IMR-90 (cell line): ENCODE measurements around the gene JAKMIP1. TPM values are rescaled to one million over a fixed set of nuclear protein-coding genes. Genes with fewer than 3 reads are reported as not detected.

Experiments
- ATAC-seq: fragments of 200-7000 bp; cut with Tn5 transposase; 2 replicates; pipeline ENCODE4 v1.9.1; 2020; ENCODE audit warnings: low read depth, mild to moderate bottlenecking, moderate library complexity
- BruUV-seq: library from RNA; stranded (reverse); fragments of 400-500 nt; replicated peaks from 2 replicates; lab custom pipeline; 2021; lab: Mats Ljungman, UMichigan
- CTCF ChIA-PET: fragments of 300-600 bp; formaldehyde crosslinking; extraction: SDS; loops from one replicate; lab custom pipeline; 2021; ENCODE audit warnings: antibody characterized with exemption; lab: Yijun Ruan, JAX
- POLR2A ChIA-PET: fragments of 300-600 bp; sonication (Branson Sonifier 250); formaldehyde crosslinking; loops from one replicate; lab custom pipeline; 2022; ENCODE audit warnings: antibody characterized with exemption; ENCODE audit not compliant: unreplicated experiment; lab: Charles Lee
- DNase-seq: peaks from one replicate; pipeline ENCODE4 v3.0.0; 2013
- H2AFZ ChIP-seq: replicated peaks from 2 replicates; pipeline ENCODE3; 2013; ENCODE audit warnings: low read length, mild to moderate bottlenecking; ENCODE audit not compliant: poor library complexity
- H2AK5ac ChIP-seq: 2 replicates; pipeline ENCODE4 v1.6.1; 2013; ENCODE audit warnings: low read depth, low read length, inconsistent platforms
- H2AK9ac ChIP-seq: replicated peaks from 2 replicates; pipeline ENCODE3; 2013; ENCODE audit warnings: mild to moderate bottlenecking, low read depth, low read length, moderate library complexity; ENCODE audit not compliant: poor library complexity
- H2BK120ac ChIP-seq: 2 replicates; pipeline ENCODE4 v1.6.1; 2013; ENCODE audit warnings: low read depth, low read length, inconsistent platforms
- H2BK15ac ChIP-seq: 3 replicates; pipeline ENCODE4 v1.6.1; 2013; ENCODE audit warnings: low read depth, low read length, inconsistent platforms
- H2BK20ac ChIP-seq: 2 replicates; pipeline ENCODE4 v1.6.1; 2013; ENCODE audit warnings: low read depth, mild to moderate bottlenecking, inconsistent platforms, low read length, moderate library complexity
- H2BK5ac ChIP-seq: 2 replicates; pipeline ENCODE4 v1.6.1; 2013; ENCODE audit warnings: mild to moderate bottlenecking, low read depth, low read length, inconsistent platforms; ENCODE audit not compliant: poor library complexity, severe bottlenecking
- H3K14ac ChIP-seq: replicated peaks from 2 replicates; pipeline ENCODE4 v1.6.1; 2013; ENCODE audit warnings: low read depth, low read length, inconsistent platforms
- H3K18ac ChIP-seq: 2 replicates; pipeline ENCODE4 v1.6.1; 2013; ENCODE audit warnings: low read depth, low read length, control low read depth
- H3K23ac ChIP-seq: 2 replicates; pipeline ENCODE4 v1.6.1; 2013; ENCODE audit warnings: low read depth, low read length, inconsistent platforms
- H3K27ac ChIP-seq: 2 replicates; pipeline ENCODE4 v1.5.1; 2013; ENCODE audit warnings: mild to moderate bottlenecking, control low read depth, low read length; ENCODE audit not compliant: insufficient read depth
- H3K27me3 ChIP-seq: 2 replicates; pipeline ENCODE4 v1.6.1; 2013; ENCODE audit warnings: low read length; ENCODE audit not compliant: control insufficient read depth, insufficient read depth
- H3K36me3 ChIP-seq: 2 replicates; pipeline ENCODE4 v1.6.1; 2013; ENCODE audit warnings: low read length, mixed read lengths; ENCODE audit not compliant: control insufficient read depth, insufficient read depth
- H3K4ac ChIP-seq: 2 replicates; pipeline ENCODE4 v1.6.1; 2013; ENCODE audit warnings: low read depth, low read length, inconsistent platforms
- H3K4me1 ChIP-seq: 2 replicates; pipeline ENCODE4 v1.6.1; 2013; ENCODE audit warnings: low read length, mixed read lengths; ENCODE audit not compliant: control insufficient read depth, insufficient read depth
- H3K4me2 ChIP-seq: 2 replicates; pipeline ENCODE4 v1.6.1; 2013; ENCODE audit warnings: low read depth, mild to moderate bottlenecking, control low read depth, low read length, moderate library complexity
- H3K4me3 ChIP-seq: 2 replicates; pipeline ENCODE4 v1.5.1; 2013; ENCODE audit warnings: low read depth, mild to moderate bottlenecking, control low read depth, low read length, moderate library complexity; ENCODE audit not compliant: insufficient read depth
- H3K56ac ChIP-seq: 2 replicates; pipeline ENCODE4 v1.6.1; 2013; ENCODE audit warnings: low read length, inconsistent platforms; ENCODE audit not compliant: insufficient read depth; ENCODE audit errors: extremely low read depth
- H3K79me1 ChIP-seq, 2 experiments: 2 replicates each; pipeline ENCODE4 v1.6.1; 2013; ENCODE audit warnings: low read length in 2 of 2, inconsistent platforms in 1 of 2, low read depth in 1 of 2
- H3K9ac ChIP-seq: 2 replicates; pipeline ENCODE4 v1.6.1; 2013; ENCODE audit warnings: low read depth, low read length, control low read depth
- H3K9me1 ChIP-seq: 2 replicates; pipeline ENCODE4 v1.6.1; 2013; ENCODE audit warnings: low read length, inconsistent platforms; ENCODE audit not compliant: insufficient read depth
- H3K9me3 ChIP-seq: 2 replicates; pipeline ENCODE4 v1.6.1; 2013; ENCODE audit warnings: low read length; ENCODE audit not compliant: control insufficient read depth, insufficient read depth
- H4K20me1 ChIP-seq: 2 replicates; pipeline ENCODE4 v1.6.1; 2013; ENCODE audit warnings: low read length, inconsistent platforms; ENCODE audit not compliant: insufficient read depth
- H4K5ac ChIP-seq: 2 replicates; pipeline ENCODE4 v1.6.1; 2013; ENCODE audit warnings: mild to moderate bottlenecking, low read depth, low read length, control low read depth
- H4K8ac ChIP-seq, 2 experiments: 2 replicates each; pipeline ENCODE4 v1.6.1; 2013; ENCODE audit warnings: low read depth in 2 of 2, low read length in 2 of 2, control low read depth in 1 of 2, inconsistent platforms in 1 of 2
- H4K91ac ChIP-seq: 2 replicates; pipeline ENCODE4 v1.6.1; 2013; ENCODE audit warnings: low read depth, low read length, inconsistent platforms; ENCODE audit not compliant: insufficient read depth
- BHLHE40 ChIP-seq: fragments of 150-350 bp; IDR thresholded peaks from 2 replicates; pipeline ENCODE4 v1.6.1; 2016; ENCODE audit warnings: mild to moderate bottlenecking, low read depth, low read length
- CEBPB ChIP-seq: IDR thresholded peaks from 2 replicates; pipeline ENCODE4 v1.6.1; 2012; ENCODE audit warnings: low read depth, low read length, improper control_type of control experiment
- CTCF ChIP-seq: conservative IDR thresholded peaks from 2 replicates; pipeline ENCODE4 v1.5.1; 2012; ENCODE audit warnings: mild to moderate bottlenecking, low read depth, low read length, improper control_type of control experiment
- ELK1 ChIP-seq: fragments of 150-350 bp; IDR thresholded peaks from 2 replicates; pipeline ENCODE4 v1.6.1; 2016; ENCODE audit warnings: low read depth, mild to moderate bottlenecking, low read length, moderate library complexity, borderline replicate concordance
- FOS ChIP-seq: fragments of 150-350 bp; IDR thresholded peaks from 2 replicates; pipeline ENCODE4 v1.6.1; 2016; ENCODE audit warnings: low read depth, low read length
- MXI1 ChIP-seq: IDR thresholded peaks from 2 replicates; pipeline ENCODE4 v1.6.1; 2012; ENCODE audit warnings: low read depth, mild to moderate bottlenecking, low read length, moderate library complexity, borderline replicate concordance
- NFE2L2 ChIP-seq: fragments of 150-350 bp; IDR thresholded peaks from 2 replicates; pipeline ENCODE4 v1.6.1; 2016; ENCODE audit warnings: low read depth, mild to moderate bottlenecking, low read length
- POLR2A ChIP-seq: IDR thresholded peaks from 2 replicates; pipeline ENCODE4 v1.6.1; 2012; ENCODE audit warnings: mild to moderate bottlenecking, low read depth, low read length
- RAD21 ChIP-seq: IDR thresholded peaks from 2 replicates; pipeline ENCODE4 v1.6.1; 2012; ENCODE audit warnings: low read length, improper control_type of control experiment
- RFX5 ChIP-seq: IDR thresholded peaks from 2 replicates; pipeline ENCODE4 v1.8.0; 2012; ENCODE audit warnings: low read depth, mild to moderate bottlenecking, low read length, moderate library complexity
- WGBS, 2 experiments: methylation state at CpG; one replicate each; pipeline versions ENCODE4 v1.1.5 to v1.1.7; 2013; ENCODE audit warnings: missing lambda C conversion rate in 2 of 2; ENCODE audit not compliant: insufficient read length in 1 of 2; ENCODE audit errors: extremely low coverage in 2 of 2; 5-methylcytosine and 5-hydroxymethylcytosine counted together
- dilution Hi-C: fragments of 300-500 bp; cut with HindIII; formaldehyde crosslinking; loops from one replicate; pipeline ENCODE4 v1.14.3; 2018; ENCODE audit warnings: low sequenced_read_pairs; ENCODE audit not compliant: unreplicated experiment
- in situ Hi-C: fragments of 300-500 bp; cut with MboI; formaldehyde crosslinking; loops from 3 replicates; pipeline ENCODE4 v1.14.3; 2019; ENCODE audit warnings: low sequenced_read_pairs, inconsistent platforms, mixed read lengths
- intact Hi-C: fragments of 100-400 bp; cut with micrococcal nuclease; formaldehyde crosslinking; loops from 2 replicates; pipeline ENCODE4 v1.10.0; 2022
- polyA plus RNA-seq, 3 experiments: library from polyadenylated mRNA; depleted of rRNA; stranded (reverse); fragments of >200 nt; gene quantifications; 2 replicates each; pipeline ENCODE4 v1.2.3, GENCODE V29; 2012; ENCODE audit warnings: low replicate concordance in 1 of 3
- total RNA-seq: library from RNA; depleted of rRNA; stranded (reverse); fragments of >200 nt; gene quantifications from 2 replicates; pipeline ENCODE4 v1.2.3, GENCODE V29; 2012

Gene JAKMIP1
- total and polyA plus RNA-seq, 2 of the 4 experiments (the other 2 are of a cell fraction), result not detected

DNA sequence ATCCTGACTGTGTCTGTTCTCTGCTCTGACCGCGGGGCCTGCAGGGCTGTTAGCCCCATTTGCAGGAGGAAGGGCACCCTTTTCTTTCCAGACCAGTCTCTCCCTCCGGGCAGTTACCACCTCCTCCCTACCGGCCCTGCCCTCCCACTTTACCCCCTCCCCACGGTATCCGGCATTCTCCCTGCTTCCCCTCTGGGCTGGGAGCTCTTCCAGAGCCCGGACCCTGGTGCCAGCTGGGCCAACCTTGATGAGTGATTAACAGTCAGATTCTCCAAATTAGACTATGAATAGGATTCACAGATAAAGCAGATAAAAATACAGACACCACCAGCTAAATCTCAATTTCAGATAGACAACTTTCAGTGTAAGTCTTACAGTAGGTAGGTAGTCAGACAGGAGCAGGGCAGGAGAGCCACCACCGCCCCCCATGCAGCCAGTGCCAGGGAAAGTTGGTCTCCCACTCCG lies 45.9 kb upstream of the JAKMIP1 start:
- in situ Hi-C loops, result no loop called here
- no peak overlapping the region for H2BK20ac ChIP-seq
- no peaks in the 10 kb centered on the region for H3K79me1 ChIP-seq
- H4K5ac ChIP-seq, result no peak overlapping the region
- dilution Hi-C loops, result no loop called here
- peak overlapping the region; percentile 47 for H2AFZ ChIP-seq
- H3K4me3 ChIP-seq, result no peak overlapping the region
- H3K27me3 ChIP-seq, result peaks cover 28% of the 10 kb centered on the region
- no peak overlapping the region for H2BK5ac ChIP-seq
- H2AK5ac ChIP-seq, result no peak overlapping the region
- ChIA-PET POLR2A (no interaction called here), CTCF (interaction anchor here (0.9 kb wide), 1 partner anchor 81 kb away, joined by 4 read pairs; no protein-coding TSS in a partner anchor)
- H3K4me1 ChIP-seq, result no peaks in the 10 kb centered on the region
- intact Hi-C loops, result no loop called here
- H2AK9ac ChIP-seq, result no peak overlapping the region
- H3K23ac ChIP-seq, result no peak overlapping the region
- H3K4me2 ChIP-seq, result no peak overlapping the region
- DNase-seq (no peak), ATAC-seq (no peak)
- no peak overlapping the region for H2BK15ac ChIP-seq
- H4K8ac ChIP-seq, result no peak overlapping the region
- H3K56ac ChIP-seq, result no peak overlapping the region
- no peaks in the 10 kb centered on the region for H4K20me1 ChIP-seq
- no peaks in the 10 kb centered on the region for H3K9me1 ChIP-seq
- no peak overlapping the region for H2BK120ac ChIP-seq
- H3K4ac ChIP-seq, result no peak overlapping the region
- BruUV-seq, result no TSS peak
- H4K91ac ChIP-seq, result no peak overlapping the region
- peaks cover 7% of the 10 kb centered on the region for H3K9me3 ChIP-seq
- 41% methylated on average over 5 of the region's 9 CpGs; no CpG with 5 or more reads in 1 of the 2 experiments for WGBS, 2 experiments
- no peak overlapping the region for H3K18ac ChIP-seq
- H3K27ac ChIP-seq, result no peak overlapping the region
- H3K9ac ChIP-seq, result no peak overlapping the region
- TF ChIP-seq CEBPB (no peak), POLR2A (no peak), MXI1 (no peak), NFE2L2 (no peak), BHLHE40 (no peak), FOS (no peak), ELK1 (no peak), CTCF (no peak), RFX5 (no peak), RAD21 (no peak)
- no peak overlapping the region for H3K14ac ChIP-seq
- H3K36me3 ChIP-seq, result no peaks in the 10 kb centered on the region
